ENCODE data around the gene DNA2. TPM values are rescaled to one million over a fixed set of nuclear protein-coding genes. Genes with fewer than 3 reads are reported as not detected.

DNA2 gene
- total and polyA plus RNA-seq, 2 experiments from 2014 or later: 2.4 to 9.3 TPM

DNA sequence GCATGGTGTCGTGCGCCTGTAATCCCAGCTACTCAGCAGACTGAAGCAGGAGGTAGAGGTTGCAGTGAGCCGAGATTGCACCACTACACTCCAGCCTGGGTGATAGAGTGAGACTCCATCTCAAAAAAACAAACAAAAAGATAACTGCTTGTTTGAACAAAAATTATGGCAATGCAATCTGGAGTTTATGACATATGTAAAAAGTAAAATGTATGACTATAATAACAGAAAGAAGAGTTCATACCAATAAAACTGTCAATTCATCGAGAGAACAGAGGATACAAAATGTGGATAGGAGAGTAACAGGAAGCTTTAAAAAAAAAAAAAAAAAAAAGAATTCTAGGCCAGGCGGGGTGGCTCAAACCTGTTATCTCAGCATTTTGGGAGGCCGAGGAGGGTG lies 36.3 kb upstream of the DNA2 start:
- no peaks in the 10 kb centered on the region for H3K9me3 ChIP-seq (ENCODE audit: low read depth)
- H3K4me1 ChIP-seq (ENCODE audit: insufficient read depth): no peaks in the 10 kb centered on the region
- no peaks in the 10 kb centered on the region for H3K27me3 ChIP-seq
- DNase-seq (ENCODE audit: low spot score): no peak
- WGBS (ENCODE audit: low lambda C conversion rate, missing lambda C conversion rate): 82% methylated on average over 6 of the region's 6 CpGs
- no peaks in the 10 kb centered on the region for H3K36me3 ChIP-seq (replicated peaks; ENCODE audit: insufficient read depth, low read depth)
- no peak overlapping the region for H3K4me2 ChIP-seq
- H2AFZ ChIP-seq: no peak overlapping the region
- no peak overlapping the region for H3K4me3 ChIP-seq
- H4K20me1 ChIP-seq (ENCODE audit: insufficient read depth, poor library complexity, severe bottlenecking): no peaks in the 10 kb centered on the region
- H3K9me2 ChIP-seq (replicated peaks; ENCODE audit: insufficient read depth): no peaks in the 10 kb centered on the region
- H3K27ac ChIP-seq: no peak overlapping the region
- TF ChIP-seq EZH2phosphoT487 (IDR thresholded peaks at IDR 0.05; ENCODE audit: low read depth, severe bottlenecking, unreplicated experiment): no peak
- TF ChIP-seq, protein P1, sequence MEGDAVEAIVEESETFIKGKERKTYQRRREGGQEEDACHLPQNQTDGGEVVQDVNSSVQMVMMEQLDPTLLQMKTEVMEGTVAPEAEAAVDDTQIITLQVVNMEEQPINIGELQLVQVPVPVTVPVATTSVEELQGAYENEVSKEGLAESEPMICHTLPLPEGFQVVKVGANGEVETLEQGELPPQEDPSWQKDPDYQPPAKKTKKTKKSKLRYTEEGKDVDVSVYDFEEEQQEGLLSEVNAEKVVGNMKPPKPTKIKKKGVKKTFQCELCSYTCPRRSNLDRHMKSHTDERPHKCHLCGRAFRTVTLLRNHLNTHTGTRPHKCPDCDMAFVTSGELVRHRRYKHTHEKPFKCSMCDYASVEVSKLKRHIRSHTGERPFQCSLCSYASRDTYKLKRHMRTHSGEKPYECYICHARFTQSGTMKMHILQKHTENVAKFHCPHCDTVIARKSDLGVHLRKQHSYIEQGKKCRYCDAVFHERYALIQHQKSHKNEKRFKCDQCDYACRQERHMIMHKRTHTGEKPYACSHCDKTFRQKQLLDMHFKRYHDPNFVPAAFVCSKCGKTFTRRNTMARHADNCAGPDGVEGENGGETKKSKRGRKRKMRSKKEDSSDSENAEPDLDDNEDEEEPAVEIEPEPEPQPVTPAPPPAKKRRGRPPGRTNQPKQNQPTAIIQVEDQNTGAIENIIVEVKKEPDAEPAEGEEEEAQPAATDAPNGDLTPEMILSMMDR (IDR thresholded peaks at IDR 0.05; ENCODE audit: poor library complexity): no peak
- TF ChIP-seq EZH2 (IDR thresholded peaks at IDR 0.05; ENCODE audit: borderline replicate concordance): no peak
- no peaks in the 10 kb centered on the region for H3K79me2 ChIP-seq

- Histone ChIP-seq H3K36me3 (replicated peaks; ENCODE audit: insufficient read depth, low read depth) (no peaks in the 10 kb centered on the region), H3K27me3 (no peaks in the 10 kb centered on the region), H3K27ac (no peak overlapping the region), H3K9me2 (replicated peaks; ENCODE audit: insufficient read depth) (no peaks in the 10 kb centered on the region), H2AFZ (no peak overlapping the region), H3K9me3 (ENCODE audit: low read depth) (no peaks in the 10 kb centered on the region), H3K4me2 (no peak overlapping the region), H4K20me1 (ENCODE audit: insufficient read depth, poor library complexity, severe bottlenecking) (no peaks in the 10 kb centered on the region), H3K4me3 (no peak overlapping the region), H3K4me1 (ENCODE audit: insufficient read depth) (no peaks in the 10 kb centered on the region), H3K79me2 (no peaks in the 10 kb centered on the region)
- TF ChIP-seq EZH2phosphoT487 (IDR thresholded peaks at IDR 0.05; ENCODE audit: low read depth, severe bottlenecking, unreplicated experiment) (no peak), EZH2 (IDR thresholded peaks at IDR 0.05; ENCODE audit: borderline replicate concordance) (no peak)
- TF ChIP-seq, protein P1 (IDR thresholded peaks at IDR 0.05; ENCODE audit: poor library complexity): no peak
- WGBS (ENCODE audit: low lambda C conversion rate, missing lambda C conversion rate): 89% methylated on average over 5 of the region's 5 CpGs
- no peak for DNase-seq (ENCODE audit: low spot score)
These were observed 34.6 kb upstream of the DNA2 start for GRCh38 chr10:68506411-68506810.

- no peaks in the 10 kb centered on the region for H3K9me2 ChIP-seq (replicated peaks; ENCODE audit: insufficient read depth)
- no peaks in the 10 kb centered on the region for H3K79me2 ChIP-seq
- no peak overlapping the region for H3K4me2 ChIP-seq
- DNase-seq (ENCODE audit: low spot score): no peak
- no peaks in the 10 kb centered on the region for H3K4me1 ChIP-seq (ENCODE audit: insufficient read depth)
- H4K20me1 ChIP-seq (ENCODE audit: insufficient read depth, poor library complexity, severe bottlenecking): no peaks in the 10 kb centered on the region
- H2AFZ ChIP-seq: no peak overlapping the region
- no peak overlapping the region for H3K4me3 ChIP-seq
- no peaks in the 10 kb centered on the region for H3K27me3 ChIP-seq
- H3K36me3 ChIP-seq (replicated peaks; ENCODE audit: insufficient read depth, low read depth): no peaks in the 10 kb centered on the region
- 100% methylated on average over 1 of the region's 1 CpG for WGBS (ENCODE audit: low lambda C conversion rate, missing lambda C conversion rate)
- H3K27ac ChIP-seq: no peak overlapping the region
- no peaks in the 10 kb centered on the region for H3K9me3 ChIP-seq (ENCODE audit: low read depth)
- TF ChIP-seq, protein P1 (IDR thresholded peaks at IDR 0.05; ENCODE audit: poor library complexity): no peak
- TF ChIP-seq EZH2 (IDR thresholded peaks at IDR 0.05; ENCODE audit: borderline replicate concordance): no peak
These were observed 31.1 kb upstream of the DNA2 start for GRCh38 chr10:68502846-68503245.

DNA sequence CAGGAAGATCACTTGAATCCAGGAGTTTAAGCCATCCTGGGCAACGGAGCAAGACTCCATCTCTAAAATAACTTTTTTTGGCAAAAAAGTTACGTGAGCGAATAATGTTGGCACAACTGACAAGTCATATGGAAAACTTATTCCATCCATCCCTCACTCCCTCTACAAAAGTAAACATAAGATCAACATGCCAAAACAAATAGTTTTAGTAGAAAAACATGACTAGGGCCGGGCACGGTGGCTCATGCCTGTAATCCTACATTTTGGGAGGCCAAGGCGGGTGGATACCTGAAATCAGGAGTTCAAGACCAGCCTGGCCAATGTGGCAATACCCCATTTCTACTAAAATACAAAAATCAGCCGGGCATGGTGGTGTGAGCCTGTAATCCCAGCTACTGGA lies 29.9 kb upstream of the DNA2 start:
- Histone ChIP-seq H3K9me2 (replicated peaks; ENCODE audit: insufficient read depth) (no peaks in the 10 kb centered on the region), H3K27me3 (no peaks in the 10 kb centered on the region), H3K4me1 (ENCODE audit: insufficient read depth) (no peaks in the 10 kb centered on the region), H3K4me2 (no peak overlapping the region), H2AFZ (no peak overlapping the region), H3K79me2 (no peaks in the 10 kb centered on the region), H3K27ac (no peak overlapping the region), H3K36me3 (replicated peaks; ENCODE audit: insufficient read depth, low read depth) (no peaks in the 10 kb centered on the region), H3K9me3 (ENCODE audit: low read depth) (no peaks in the 10 kb centered on the region), H4K20me1 (ENCODE audit: insufficient read depth, poor library complexity, severe bottlenecking) (no peaks in the 10 kb centered on the region), H3K4me3 (no peak overlapping the region)
- DNase-seq (ENCODE audit: low spot score): no peak
- TF ChIP-seq EZH2 (IDR thresholded peaks at IDR 0.05; ENCODE audit: borderline replicate concordance) (no peak), EZH2phosphoT487 (IDR thresholded peaks at IDR 0.05; ENCODE audit: low read depth, severe bottlenecking, unreplicated experiment) (no peak)
- TF ChIP-seq, protein P1 (IDR thresholded peaks at IDR 0.05; ENCODE audit: poor library complexity): no peak
- 95% methylated on average over 7 of the region's 7 CpGs for WGBS (ENCODE audit: low lambda C conversion rate, missing lambda C conversion rate)

Measured in hepatocyte (in vitro differentiated cells).